Activated CD8-positive, alpha-beta memory T cell treated with anti-CD3 and anti-CD28 coated beads, Interleukin-2, amount 10 ng/mL, durations not matched to agents 7 days and 5 days (primary cell): ENCODE measurements around the gene HTR2B. TPM values are rescaled to one million over a fixed set of nuclear protein-coding genes. Genes with fewer than 3 reads are reported as not detected.

Experiments used
- ATAC-seq: fragments of 150-1000 bp; cut with Tn5 transposase; one replicate; pipeline ENCODE4 v1.10.0; 2021; ENCODE audit warnings: moderate library complexity
- CTCF ChIA-PET: fragments of 350-600 bp; sonication (Branson Sonifier 250); formaldehyde crosslinking; loops from one replicate; lab custom pipeline; 2021; ENCODE audit warnings: antibody characterized with exemption; lab: Charles Lee
- DNase-seq: peaks from one replicate; pipeline ENCODE4 v3.0.0-alpha.2; 2020
- H3K27ac Mint-ChIP-seq: one replicate; pipeline ENCODE4 v1.8.0; 2021; ENCODE audit warnings: mild to moderate bottlenecking, mixed read lengths
- H3K27me3 Mint-ChIP-seq: one replicate; pipeline ENCODE4 v1.8.0; 2021; ENCODE audit warnings: mixed read lengths
- H3K36me3 Mint-ChIP-seq: one replicate; pipeline ENCODE4 v1.8.0; 2021; ENCODE audit warnings: mild to moderate bottlenecking, mixed read lengths
- H3K4me1 Mint-ChIP-seq: one replicate; pipeline ENCODE4 v1.8.0; 2021; ENCODE audit warnings: mixed read lengths
- H3K4me3 Mint-ChIP-seq: one replicate; pipeline ENCODE4 v1.8.0; 2021; ENCODE audit warnings: mild to moderate bottlenecking, moderate library complexity, mixed read lengths
- H3K9me3 Mint-ChIP-seq: one replicate; pipeline ENCODE4 v1.8.0; 2022; ENCODE audit warnings: low read depth, mixed read lengths
- total RNA-seq, 2 experiments: library from RNA; stranded (reverse); gene quantifications; one replicate each; pipeline ENCODE4 v1.2.3, GENCODE V29; 2021

Gene HTR2B
- total RNA-seq, 2 experiments from 2014 or later: not detected

DNA sequence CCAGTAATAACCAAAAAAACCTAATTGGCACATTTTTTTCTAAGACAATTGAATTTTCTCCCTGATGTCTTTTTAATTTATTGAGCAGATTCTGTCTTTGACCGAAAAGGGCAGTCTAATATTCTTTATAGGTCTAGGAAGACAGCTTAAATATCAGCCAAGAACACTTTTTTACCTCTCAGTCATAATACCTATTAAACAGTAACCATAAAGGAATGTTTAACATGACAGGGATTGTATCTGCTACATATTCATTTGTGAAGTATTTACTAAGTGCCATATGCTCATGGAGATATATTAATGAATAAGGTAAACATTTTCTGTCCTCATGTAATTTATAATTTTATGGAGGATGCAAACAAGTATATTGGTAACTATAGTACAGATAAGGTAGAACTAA lies 3.1 kb upstream of the HTR2B start:
- no peak overlapping the region for H3K4me3 Mint-ChIP-seq
- ATAC-seq (no peak), DNase-seq (no peak)
- no peaks in the 10 kb centered on the region for H3K27me3 Mint-ChIP-seq
- H3K4me1 Mint-ChIP-seq: peaks cover 14% of the 10 kb centered on the region
- CTCF ChIA-PET: no interaction called here
- H3K36me3 Mint-ChIP-seq: no peaks in the 10 kb centered on the region
- no peak overlapping the region for H3K27ac Mint-ChIP-seq
- H3K9me3 Mint-ChIP-seq: no peaks in the 10 kb centered on the region

DNA sequence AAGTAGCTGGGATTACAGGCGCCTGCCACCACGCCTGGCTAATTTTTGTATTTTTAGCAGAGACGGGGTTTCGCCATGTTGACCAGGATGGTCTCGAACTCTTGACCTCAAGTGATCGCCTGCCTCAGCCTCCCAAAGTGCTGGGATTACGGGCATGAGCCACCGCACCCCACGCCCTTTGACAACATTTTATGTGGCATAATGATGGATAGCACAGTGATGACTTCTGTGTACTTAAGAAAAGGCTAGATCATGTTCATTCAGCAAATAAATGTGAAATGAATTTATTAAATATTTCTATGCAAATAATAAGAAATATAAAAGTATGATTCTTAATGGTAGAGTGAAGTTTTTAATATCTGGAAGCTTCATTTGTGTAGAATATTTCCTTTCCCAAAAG lies 2.6 kb upstream of the HTR2B start:
- Mint-ChIP-seq H3K36me3 (no peaks in the 10 kb centered on the region), H3K27ac (no peak overlapping the region), H3K4me3 (no peak overlapping the region), H3K4me1 (peaks cover 14% of the 10 kb centered on the region), H3K9me3 (no peaks in the 10 kb centered on the region), H3K27me3 (no peaks in the 10 kb centered on the region)
- ATAC-seq (no peak), DNase-seq (no peak)
- CTCF ChIA-PET: no interaction called here

DNA sequence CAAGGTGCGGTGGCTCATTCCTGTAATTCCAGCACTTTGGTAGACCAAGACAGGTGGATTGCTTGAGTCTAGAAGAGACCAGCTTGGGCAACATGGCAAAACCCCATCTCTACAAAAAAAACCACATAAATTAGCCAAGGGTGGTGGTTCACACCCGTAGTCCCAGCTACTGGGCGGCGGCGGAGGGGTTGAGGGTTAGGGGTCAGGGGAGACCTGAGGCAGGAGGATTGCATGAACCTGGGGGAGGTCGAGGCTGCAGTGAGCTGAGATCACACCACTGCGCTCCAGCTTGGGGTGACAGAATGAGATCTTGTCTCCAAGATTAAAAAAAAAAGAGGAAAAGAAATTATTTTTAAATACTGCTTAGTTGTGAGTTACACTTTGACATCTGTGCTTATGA lies 1.3 kb upstream of the HTR2B start:
- CTCF ChIA-PET: interaction anchor here (0.5 kb wide), 1 partner anchor 326 kb away, joined by 5 read pairs; no protein-coding TSS in a partner anchor
- Mint-ChIP-seq H3K36me3 (no peaks in the 10 kb centered on the region), H3K4me3 (no peak overlapping the region), H3K27me3 (no peaks in the 10 kb centered on the region), H3K4me1 (peaks cover 14% of the 10 kb centered on the region), H3K27ac (no peak overlapping the region), H3K9me3 (no peaks in the 10 kb centered on the region)
- ATAC-seq (no peak), DNase-seq (no peak)

DNA sequence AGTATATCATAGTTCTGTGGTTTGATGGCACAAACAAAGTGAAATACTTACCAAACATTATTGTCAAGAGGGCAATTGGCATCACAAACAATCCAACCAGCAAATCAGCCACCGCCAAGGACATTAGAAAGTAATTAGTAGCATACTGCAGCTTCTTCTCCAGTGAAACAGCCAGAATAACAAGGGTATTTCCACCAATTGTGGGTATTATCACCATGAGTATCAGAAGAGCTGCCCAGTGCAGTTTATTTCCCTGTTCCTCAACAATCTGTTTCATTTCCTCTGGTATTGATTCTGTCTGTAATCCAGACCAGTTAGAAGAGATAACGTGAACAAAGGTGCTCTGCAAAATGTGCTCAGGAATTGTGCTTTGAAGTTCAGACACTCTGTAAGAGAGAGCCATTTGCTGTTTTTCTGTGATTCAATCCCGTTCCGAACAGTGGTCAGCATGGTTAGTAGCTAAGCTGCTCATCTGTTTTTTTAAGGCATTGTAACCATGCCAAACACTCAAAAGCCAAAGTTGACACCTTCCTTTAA lies 1.4 kb downstream of the HTR2B start:
- ATAC-seq (no peak), DNase-seq (no peak)
- H3K27ac Mint-ChIP-seq: no peak overlapping the region
- H3K9me3 Mint-ChIP-seq: no peaks in the 10 kb centered on the region
- H3K4me3 Mint-ChIP-seq: no peak overlapping the region
- CTCF ChIA-PET: interaction anchor here (2.1 kb wide), 1 partner anchor 19 kb away, joined by 6 read pairs; no protein-coding TSS in a partner anchor
- no peaks in the 10 kb centered on the region for H3K27me3 Mint-ChIP-seq
- H3K4me1 Mint-ChIP-seq: peaks cover 16% of the 10 kb centered on the region
- peaks cover 3% of the 10 kb centered on the region for H3K36me3 Mint-ChIP-seq

GRCh38 chr2:231118614-231118942 lies 6.3 kb downstream of the HTR2B start:
- H3K9me3 Mint-ChIP-seq: no peaks in the 10 kb centered on the region
- DNase-seq: no peak
- H3K27ac Mint-ChIP-seq: no peak overlapping the region
- H3K4me1 Mint-ChIP-seq: peaks cover 7% of the 10 kb centered on the region
- H3K4me3 Mint-ChIP-seq: no peak overlapping the region
- no peak for ATAC-seq
- CTCF ChIA-PET: interaction anchor here (1.0 kb wide), 1 partner anchor 15 kb away, joined by 3 read pairs; no protein-coding TSS in a partner anchor
- peaks cover 4% of the 10 kb centered on the region for H3K36me3 Mint-ChIP-seq
- no peaks in the 10 kb centered on the region for H3K27me3 Mint-ChIP-seq

- H3K9me3 Mint-ChIP-seq: no peaks in the 10 kb centered on the region
- CTCF ChIA-PET: no interaction called here
- no peaks in the 10 kb centered on the region for H3K27me3 Mint-ChIP-seq
- no peak overlapping the region for H3K4me3 Mint-ChIP-seq
- peaks cover 4% of the 10 kb centered on the region for H3K36me3 Mint-ChIP-seq
- peaks cover 2% of the 10 kb centered on the region for H3K4me1 Mint-ChIP-seq
- no peak for ATAC-seq
- no peak overlapping the region for H3K27ac Mint-ChIP-seq
- no peak for DNase-seq
Observed at GRCh38 chr2:231117922-231118613, 6.8 kb downstream of the HTR2B start.

DNA sequence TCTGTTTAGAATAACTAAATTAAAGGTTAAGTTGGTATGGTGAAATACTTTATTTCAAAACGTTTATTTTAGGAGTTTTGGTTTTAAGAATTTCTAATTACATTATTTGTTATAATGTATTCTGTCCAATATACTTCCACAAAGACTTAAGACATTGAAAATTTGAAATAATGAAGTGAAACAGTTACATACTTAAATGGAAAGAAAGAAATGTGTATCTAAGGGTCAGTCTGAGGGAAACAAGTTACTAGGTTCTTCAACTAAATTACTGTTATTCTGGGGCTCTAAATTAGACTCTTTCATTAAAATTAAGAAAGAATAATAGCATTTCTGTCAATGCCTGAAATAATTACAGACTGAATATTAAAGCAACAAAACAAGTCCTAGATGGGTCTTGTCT lies 7.7 kb downstream of the HTR2B start:
- Mint-ChIP-seq H3K4me3 (no peak overlapping the region), H3K4me1 (peaks cover 2% of the 10 kb centered on the region), H3K36me3 (peaks cover 8% of the 10 kb centered on the region), H3K9me3 (no peaks in the 10 kb centered on the region), H3K27ac (no peak overlapping the region), H3K27me3 (no peaks in the 10 kb centered on the region)
- CTCF ChIA-PET: interaction anchor here (0.6 kb wide), 1 partner anchor 40 kb away, joined by 3 read pairs; no protein-coding TSS in a partner anchor
- DNase-seq (no peak), ATAC-seq (no peak)

GRCh38 chr2:231115651-231116050 lies 9.2 kb downstream of the HTR2B start:
- Mint-ChIP-seq H3K9me3 (no peaks in the 10 kb centered on the region), H3K27ac (no peak overlapping the region), H3K27me3 (no peaks in the 10 kb centered on the region), H3K36me3 (peaks cover 13% of the 10 kb centered on the region), H3K4me3 (no peak overlapping the region), H3K4me1 (peaks cover 2% of the 10 kb centered on the region)
- DNase-seq (no peak), ATAC-seq (no peak)
- CTCF ChIA-PET: interaction anchor here (1.4 kb wide), 1 partner anchor 12 kb away, joined by 4 read pairs; no protein-coding TSS in a partner anchor

GRCh38 chr2:231113489-231113888 lies 11.4 kb downstream of the HTR2B start:
- no peaks in the 10 kb centered on the region for H3K4me1 Mint-ChIP-seq
- H3K36me3 Mint-ChIP-seq: peaks cover 23% of the 10 kb centered on the region
- H3K27ac Mint-ChIP-seq: no peak overlapping the region
- H3K9me3 Mint-ChIP-seq: no peaks in the 10 kb centered on the region
- DNase-seq (no peak), ATAC-seq (no peak)
- H3K4me3 Mint-ChIP-seq: no peak overlapping the region
- H3K27me3 Mint-ChIP-seq: no peaks in the 10 kb centered on the region
- CTCF ChIA-PET: interaction anchor here (2.3 kb wide), 1 partner anchor 10 kb away, joined by 7 read pairs; no protein-coding TSS in a partner anchor

DNA sequence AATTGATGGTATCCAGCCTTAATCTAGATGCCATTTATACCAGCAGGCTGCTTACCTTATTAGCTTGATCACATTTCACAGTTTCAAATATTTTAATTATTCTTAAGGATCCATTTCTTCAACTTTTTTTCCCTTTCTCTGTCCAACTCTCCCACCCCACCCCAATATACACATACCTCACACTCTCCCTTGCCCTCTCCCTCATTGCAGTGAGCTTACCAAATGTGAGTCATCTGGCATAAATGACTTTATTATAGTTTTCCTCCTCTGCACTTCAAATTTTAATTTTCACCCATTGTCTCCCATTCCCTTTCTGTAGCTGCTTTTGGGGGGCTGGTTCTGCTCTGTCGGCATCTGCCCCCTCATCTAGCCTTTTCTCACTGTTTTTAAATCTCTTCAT lies 12.9 kb downstream of the HTR2B start:
- no peaks in the 10 kb centered on the region for H3K4me1 Mint-ChIP-seq
- H3K27me3 Mint-ChIP-seq: no peaks in the 10 kb centered on the region
- no peak overlapping the region for H3K4me3 Mint-ChIP-seq
- no peaks in the 10 kb centered on the region for H3K9me3 Mint-ChIP-seq
- no peak overlapping the region for H3K27ac Mint-ChIP-seq
- CTCF ChIA-PET: interaction anchor here (1.2 to 2.3 kb wide), 2 partner anchors 8 to 340 kb away, joined by 4 to 7 read pairs; no protein-coding TSS in a partner anchor
- no peak for ATAC-seq
- H3K36me3 Mint-ChIP-seq: peaks cover 25% of the 10 kb centered on the region
- no peak for DNase-seq

GRCh38 chr2:231110551-231110950 lies 14.3 kb downstream of the HTR2B start:
- H3K36me3 Mint-ChIP-seq: peaks cover 25% of the 10 kb centered on the region

DNA sequence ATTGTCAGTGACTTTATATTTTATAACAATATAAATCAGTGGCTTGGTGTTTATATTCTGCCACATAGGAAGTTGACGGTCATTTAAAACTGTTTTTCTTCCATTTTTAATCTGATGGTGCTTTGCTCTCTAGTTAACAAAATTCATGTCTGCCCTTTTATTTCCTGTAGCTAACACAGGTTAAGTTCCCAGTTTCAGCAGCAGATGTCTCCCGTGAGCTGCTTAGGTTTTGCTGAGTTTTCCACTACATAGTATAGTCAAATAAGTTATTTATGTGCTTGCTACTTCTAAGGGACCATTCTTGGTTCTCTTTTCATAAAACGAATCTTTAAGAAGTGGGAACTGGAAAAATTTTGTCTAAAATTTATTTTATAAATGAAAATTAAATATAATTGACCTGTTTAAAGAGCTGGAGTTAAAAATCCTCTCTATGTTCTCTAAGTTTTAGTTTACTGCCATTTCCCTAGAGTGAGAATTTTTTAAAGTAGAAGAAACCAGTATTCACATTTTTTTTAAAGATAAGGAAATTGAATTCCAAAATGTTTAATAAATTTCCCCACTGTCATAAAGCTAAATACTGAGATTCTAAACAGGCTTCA lies 20.6 kb downstream of the HTR2B start:
- Mint-ChIP-seq H3K9me3 (peaks cover 4% of the 10 kb centered on the region), H3K27ac (no peak overlapping the region), H3K4me1 (peaks cover 4% of the 10 kb centered on the region), H3K27me3 (no peaks in the 10 kb centered on the region), H3K4me3 (no peak overlapping the region), H3K36me3 (peaks cover 29% of the 10 kb centered on the region)
- CTCF ChIA-PET: interaction anchor here (0.7 to 3.5 kb wide), 26 partner anchors 9 to 349 kb away, joined by 3 to 15 read pairs (median 4); no protein-coding TSS in a partner anchor
- DNase-seq (peak; percentile 77), ATAC-seq (peak; percentile 85)

More at GRCh38 chr2:231110551-231110950, 14.3 kb downstream of the HTR2B start:
- Mint-ChIP-seq H3K9me3 (no peaks in the 10 kb centered on the region), H3K27ac (no peak overlapping the region), H3K4me1 (no peaks in the 10 kb centered on the region), H3K27me3 (no peaks in the 10 kb centered on the region), H3K4me3 (no peak overlapping the region)
- CTCF ChIA-PET: no interaction called here
- ATAC-seq (no peak), DNase-seq (no peak)

GRCh38 chr2:231102772-231103171 lies 22.1 kb downstream of the HTR2B start:
- H3K9me3 Mint-ChIP-seq: peaks cover 11% of the 10 kb centered on the region
- CTCF ChIA-PET: interaction anchor here (1.0 to 3.5 kb wide), 5 partner anchors 10 to 349 kb away, joined by 3 to 15 read pairs (median 5); no protein-coding TSS in a partner anchor
- H3K4me1 Mint-ChIP-seq: peaks cover 4% of the 10 kb centered on the region
- H3K36me3 Mint-ChIP-seq: peaks cover 37% of the 10 kb centered on the region
- H3K4me3 Mint-ChIP-seq: no peak overlapping the region
- ATAC-seq (no peak), DNase-seq (no peak)
- no peaks in the 10 kb centered on the region for H3K27me3 Mint-ChIP-seq
- H3K27ac Mint-ChIP-seq: no peak overlapping the region
